Measurements from ENCODE around the gene DDX11.
"Not testable (repeated sequence)": the region's sequence is repeated elsewhere in the genome, so short reads cannot be mapped to it uniquely, and the experiment has no call there.

The DDX11 gene

GRCh38 chr12:31041033-31041564 is 32.6 kb upstream of the DDX11 start:
- no peak for TF ChIP-seq CTCF (IDR thresholded peaks at IDR 0.05; ENCODE audit: low read depth, low read length, missing control alignments)
- no peak overlapping the region for H3K4me3 ChIP-seq (ENCODE audit: low read depth, low read length)
- DNase-seq (ENCODE audit: low read depth) = no peak
- in situ Hi-C loops (cut with HindIII; ENCODE audit: low sequenced_read_pairs) = no loop called here

- DNase-seq (ENCODE audit: low read depth) = peak; percentile 54
- H3K4me3 ChIP-seq (ENCODE audit: low read depth, low read length); in situ Hi-C loops (cut with HindIII; ENCODE audit: low sequenced_read_pairs): not testable (repeated sequence)
Observed at GRCh38 chr12:31050143-31050542, 23.5 kb upstream of the DDX11 start.

- H3K4me3 ChIP-seq (ENCODE audit: low read depth, low read length); DNase-seq (ENCODE audit: low read depth); in situ Hi-C loops (cut with HindIII; ENCODE audit: low sequenced_read_pairs): not testable (repeated sequence)
Observed at GRCh38 chr12:31050548-31050947, 23.1 kb upstream of the DDX11 start.

GRCh38 chr12:31051692-31052091 is 22.0 kb upstream of the DDX11 start:
- in situ Hi-C loops (cut with HindIII; ENCODE audit: low sequenced_read_pairs); DNase-seq (ENCODE audit: low read depth): not testable (repeated sequence)

GRCh38 chr12:31052121-31052520 is 21.5 kb upstream of the DDX11 start:
- in situ Hi-C loops (cut with HindIII; ENCODE audit: low sequenced_read_pairs); H3K4me3 ChIP-seq (ENCODE audit: low read depth, low read length); DNase-seq (ENCODE audit: low read depth): not testable (repeated sequence)

More at GRCh38 chr12:31051692-31052091, 22.0 kb upstream of the DDX11 start:
- H3K4me3 ChIP-seq (ENCODE audit: low read depth, low read length) = not testable (repeated sequence)

- in situ Hi-C loops (cut with HindIII; ENCODE audit: low sequenced_read_pairs) = not testable (repeated sequence)
- peak; percentile 57 for DNase-seq (ENCODE audit: low read depth)
Observed at GRCh38 chr12:31052666-31053439, 20.8 kb upstream of the DDX11 start.

GRCh38 chr12:31053944-31054343 is 19.7 kb upstream of the DDX11 start:
- H3K4me3 ChIP-seq (ENCODE audit: low read depth, low read length); DNase-seq (ENCODE audit: low read depth); in situ Hi-C loops (cut with HindIII; ENCODE audit: low sequenced_read_pairs): not testable (repeated sequence)
- TF ChIP-seq CTCF (IDR thresholded peaks at IDR 0.05; ENCODE audit: low read depth, low read length, missing control alignments) = peak; percentile 41

More at GRCh38 chr12:31052666-31053439, 20.8 kb upstream of the DDX11 start:
- H3K4me3 ChIP-seq (ENCODE audit: low read depth, low read length) = not testable (repeated sequence)

GRCh38 chr12:31057671-31058070 is 16.0 kb upstream of the DDX11 start:
- TF ChIP-seq CTCF (IDR thresholded peaks at IDR 0.05; ENCODE audit: low read depth, low read length, missing control alignments) = no peak
- DNase-seq (ENCODE audit: low read depth) = no peak
- no peak overlapping the region for H3K4me3 ChIP-seq (ENCODE audit: low read depth, low read length)
- in situ Hi-C loops (cut with HindIII; ENCODE audit: low sequenced_read_pairs) = no loop called here

GRCh38 chr12:31066196-31066595 is 7.5 kb upstream of the DDX11 start:
- in situ Hi-C loops (cut with HindIII; ENCODE audit: low sequenced_read_pairs); H3K4me3 ChIP-seq (ENCODE audit: low read depth, low read length); DNase-seq (ENCODE audit: low read depth): not testable (repeated sequence)

GRCh38 chr12:31067656-31068055 is 6.0 kb upstream of the DDX11 start:
- DNase-seq (ENCODE audit: low read depth); in situ Hi-C loops (cut with HindIII; ENCODE audit: low sequenced_read_pairs); H3K4me3 ChIP-seq (ENCODE audit: low read depth, low read length): not testable (repeated sequence)

- in situ Hi-C loops (cut with HindIII; ENCODE audit: low sequenced_read_pairs); H3K4me3 ChIP-seq (ENCODE audit: low read depth, low read length); DNase-seq (ENCODE audit: low read depth): not testable (repeated sequence)
Observed at GRCh38 chr12:31070971-31071740, 2.5 kb upstream of the DDX11 start.

GRCh38 chr12:31072962-31073361 is 698 bp upstream of the DDX11 start:
- in situ Hi-C loops (cut with HindIII; ENCODE audit: low sequenced_read_pairs); DNase-seq (ENCODE audit: low read depth): not testable (repeated sequence)
- peak overlapping the region; percentile 58 for H3K4me3 ChIP-seq (ENCODE audit: low read depth, low read length)
